Measurements from ENCODE around the gene BSX.

Gene BSX

GRCh38 chr11:122954455-122954854, 27.2 kb downstream of the BSX start:
- DNase-seq (ENCODE audit: low read depth) = no peak

DNA sequence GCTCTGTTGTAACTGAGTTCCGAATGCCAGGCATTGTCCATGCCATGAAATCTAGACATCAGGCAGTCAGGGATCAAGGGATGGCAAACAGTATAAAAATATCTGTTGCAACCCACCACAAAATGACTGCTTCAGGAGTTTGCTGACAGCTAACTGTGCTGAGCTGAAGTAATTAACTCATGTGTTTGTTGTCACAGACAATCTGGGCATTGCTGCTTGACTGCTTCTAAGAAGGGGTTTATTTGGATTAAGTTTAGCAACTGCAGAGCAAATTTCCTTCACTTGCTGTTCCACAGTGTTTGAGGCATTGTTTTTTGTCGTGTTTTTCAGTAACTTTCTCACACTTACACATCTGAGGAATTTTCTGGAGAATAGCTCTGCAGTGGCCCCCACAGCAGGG, 30.4 kb downstream of the BSX start:
- no peak for DNase-seq (ENCODE audit: low read depth)

DNA sequence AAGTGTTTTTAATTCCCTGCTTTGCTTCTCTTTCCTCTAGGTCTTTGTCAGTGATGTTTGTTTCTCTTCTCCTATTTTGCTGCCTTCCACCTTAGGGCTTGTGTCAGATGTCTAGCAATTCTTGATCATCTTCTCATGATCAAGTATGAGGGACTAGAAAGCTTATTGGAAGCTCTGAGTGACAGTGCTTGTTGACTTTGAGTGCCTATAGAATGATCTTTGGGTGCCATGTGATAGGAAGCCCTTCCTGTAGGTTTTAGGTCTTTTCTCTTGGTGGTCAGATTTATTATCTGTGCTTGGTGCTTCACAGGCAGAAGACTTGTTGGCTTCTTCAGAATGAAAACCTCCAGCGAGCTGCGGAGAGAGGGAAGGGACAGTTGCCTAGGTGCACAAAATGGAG, 43.1 kb downstream of the BSX start:
- no peak for DNase-seq (ENCODE audit: low read depth)

DNA sequence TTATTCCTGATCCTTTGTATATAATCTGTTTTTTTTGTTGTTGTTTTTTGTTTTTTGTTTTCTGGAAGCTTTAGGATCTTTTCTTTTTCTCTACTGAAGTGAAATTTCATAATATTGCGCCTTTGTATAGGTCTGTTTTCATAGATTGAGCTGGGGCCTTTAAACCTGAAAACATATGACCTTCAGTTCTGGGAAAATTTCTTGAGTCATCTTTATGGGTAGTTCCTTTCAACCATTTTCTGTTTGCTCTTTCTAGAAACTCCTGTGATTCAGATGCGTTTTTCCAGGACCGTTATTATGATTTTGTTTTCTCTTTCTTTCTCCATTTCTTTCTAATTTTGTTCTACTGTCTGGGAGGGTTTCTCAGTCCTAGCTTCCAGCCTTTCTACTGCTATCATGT, 43.7 kb downstream of the BSX start:
- no peak for DNase-seq (ENCODE audit: low read depth)

DNA sequence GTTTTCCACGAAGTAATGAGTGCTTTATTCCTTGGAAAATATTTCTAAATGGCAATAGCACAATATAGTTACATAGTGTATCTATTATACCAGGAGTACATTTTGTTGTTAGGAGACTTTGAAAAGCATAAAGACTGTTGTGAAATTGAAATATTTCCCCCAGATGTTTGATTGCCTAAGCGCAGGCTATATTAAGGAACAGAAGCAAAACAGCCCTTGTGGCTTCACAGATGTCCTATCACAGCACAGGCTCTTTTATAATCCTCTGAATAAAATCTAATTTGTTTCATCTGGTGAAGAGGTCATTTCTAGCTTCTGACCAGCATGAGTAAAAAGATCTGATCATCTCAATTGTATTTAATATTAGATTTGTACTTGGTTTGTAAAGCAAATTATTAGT, 48.2 kb downstream of the BSX start:
- DNase-seq (ENCODE audit: low read depth) = no peak

GRCh38 chr11:122931510-122931909, 50.1 kb downstream of the BSX start:
- no peak for DNase-seq (ENCODE audit: low read depth)

All from activated T-cell treated with anti-CD3 and anti-CD28 coated beads for 24 hours (primary cell).